ENCODE data around the gene GLIS1. TPM values are rescaled to one million over a fixed set of nuclear protein-coding genes. Genes with fewer than 3 reads are reported as not detected.

Gene GLIS1
- total RNA-seq, 1 donor from 2014 or later = 0.07 TPM

GRCh38 chr1:53699981-53700380 is 39.0 kb downstream of the GLIS1 start:
- Histone ChIP-seq H3K27ac (ENCODE audit: low read depth, low read length) (no peak overlapping the region), H3K4me3 (ENCODE audit: insufficient read depth, low read depth, low read length) (no peak overlapping the region), H3K9me3 (ENCODE audit: insufficient read depth, low read depth, low read length) (peaks cover 2% of the 10 kb centered on the region), H3K79me2 (ENCODE audit: insufficient read depth, low read length) (peaks cover 86% of the 10 kb centered on the region), H3K36me3 (ENCODE audit: insufficient read depth, low read length) (no peaks in the 10 kb centered on the region), H3K4me1 (ENCODE audit: insufficient read depth, low read length) (no peaks in the 10 kb centered on the region), H3K27me3 (ENCODE audit: insufficient read depth, low read length) (no peaks in the 10 kb centered on the region), H3K4me2 (ENCODE audit: low read length) (no peak overlapping the region), H2AFZ (ENCODE audit: low read depth, low read length) (no peak overlapping the region), H4K20me1 (ENCODE audit: insufficient read depth, low read length) (peaks cover 94% of the 10 kb centered on the region), H3K9ac (ENCODE audit: low read length) (no peak overlapping the region)
- Mint-ChIP-seq H3K27ac (ENCODE audit: unreplicated experiment) (no peak overlapping the region), H3K4me1 (ENCODE audit: low read depth, unreplicated experiment) (no peaks in the 10 kb centered on the region), H3K4me3 (ENCODE audit: unreplicated experiment) (no peak overlapping the region), H3K36me3 (ENCODE audit: low read depth, unreplicated experiment) (no peaks in the 10 kb centered on the region), H3K27me3 (ENCODE audit: low read depth, unreplicated experiment) (peaks cover 62% of the 10 kb centered on the region), H3K9me3 (ENCODE audit: unreplicated experiment) (peaks cover 3% of the 10 kb centered on the region)
- DNase-seq (ENCODE audit: low read depth) (no peak), FAIRE-seq (no peak)
- TF ChIP-seq CTCF (IDR thresholded peaks at IDR 0.05; ENCODE audit: insufficient read depth, low read depth, low read length) (no peak), EZH2 (IDR thresholded peaks at IDR 0.05; ENCODE audit: insufficient read depth, low read length) (no peak)

GRCh38 chr1:53698384-53698980 is 40.5 kb downstream of the GLIS1 start:
- no peak overlapping the region for H3K27ac Mint-ChIP-seq (ENCODE audit: unreplicated experiment)

More at GRCh38 chr1:53698384-53698980, 40.5 kb downstream of the GLIS1 start:
- Histone ChIP-seq H3K9ac (ENCODE audit: low read length) (no peak overlapping the region), H3K27me3 (ENCODE audit: insufficient read depth, low read length) (no peaks in the 10 kb centered on the region), H3K79me2 (ENCODE audit: insufficient read depth, low read length) (peaks cover 94% of the 10 kb centered on the region), H3K36me3 (ENCODE audit: insufficient read depth, low read length) (no peaks in the 10 kb centered on the region), H3K27ac (ENCODE audit: low read depth, low read length) (no peak overlapping the region), H2AFZ (ENCODE audit: low read depth, low read length) (no peak overlapping the region), H3K4me2 (ENCODE audit: low read length) (no peak overlapping the region), H3K9me3 (ENCODE audit: insufficient read depth, low read depth, low read length) (peaks cover 2% of the 10 kb centered on the region), H4K20me1 (ENCODE audit: insufficient read depth, low read length) (peaks cover 94% of the 10 kb centered on the region), H3K4me3 (ENCODE audit: insufficient read depth, low read depth, low read length) (no peak overlapping the region), H3K4me1 (ENCODE audit: insufficient read depth, low read length) (peaks cover 6% of the 10 kb centered on the region)
- peaks cover 52% of the 10 kb centered on the region for H3K27me3 Mint-ChIP-seq (ENCODE audit: low read depth, unreplicated experiment)
- no peak for TF ChIP-seq EZH2 (IDR thresholded peaks at IDR 0.05; ENCODE audit: insufficient read depth, low read length)
- TF ChIP-seq CTCF (IDR thresholded peaks at IDR 0.05; ENCODE audit: insufficient read depth, low read depth, low read length) = no peak
- FAIRE-seq (no peak), DNase-seq (ENCODE audit: low read depth) (no peak)
- no peaks in the 10 kb centered on the region for H3K4me1 Mint-ChIP-seq (ENCODE audit: low read depth, unreplicated experiment)
- H3K9me3 Mint-ChIP-seq (ENCODE audit: unreplicated experiment) = peaks cover 3% of the 10 kb centered on the region
- no peak overlapping the region for H3K4me3 Mint-ChIP-seq (ENCODE audit: unreplicated experiment)
- H3K36me3 Mint-ChIP-seq (ENCODE audit: low read depth, unreplicated experiment) = no peaks in the 10 kb centered on the region
